HG02970 (cell line): Measurements from ENCODE around the gene SS18.

Experiments used
- ATAC-seq: cut with Tn5 transposase; IDR thresholded peaks from one replicate; pipeline ENCODE4 v1.9.1; 2021; ENCODE audit warnings: mild to moderate bottlenecking, moderate library complexity, moderate number of reproducible peaks; ENCODE audit not compliant: unreplicated experiment, low FRiP score

Gene SS18

GRCh38 chr18:26004832-26005231, 85.6 kb downstream of the SS18 start:
- ATAC-seq: no peak

DNA sequence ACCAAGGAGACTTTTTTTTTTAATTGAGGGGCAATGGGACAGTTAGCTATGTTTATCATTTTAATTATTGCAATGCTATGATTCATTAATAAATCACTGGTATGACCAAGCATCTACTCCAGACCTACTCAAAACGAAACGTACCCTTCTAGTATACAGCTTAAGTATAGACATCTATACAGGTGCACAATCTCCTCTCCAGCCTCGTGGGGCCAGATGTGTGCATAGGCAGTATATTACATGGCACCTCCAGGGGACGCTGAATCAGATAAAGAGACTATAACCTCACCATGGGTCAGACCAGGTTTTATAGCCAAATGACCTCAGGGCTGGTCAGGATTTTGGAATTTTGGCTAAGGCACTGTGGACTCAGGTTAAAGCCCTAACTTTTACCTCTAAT, 86.6 kb downstream of the SS18 start:
- no peak for ATAC-seq

DNA sequence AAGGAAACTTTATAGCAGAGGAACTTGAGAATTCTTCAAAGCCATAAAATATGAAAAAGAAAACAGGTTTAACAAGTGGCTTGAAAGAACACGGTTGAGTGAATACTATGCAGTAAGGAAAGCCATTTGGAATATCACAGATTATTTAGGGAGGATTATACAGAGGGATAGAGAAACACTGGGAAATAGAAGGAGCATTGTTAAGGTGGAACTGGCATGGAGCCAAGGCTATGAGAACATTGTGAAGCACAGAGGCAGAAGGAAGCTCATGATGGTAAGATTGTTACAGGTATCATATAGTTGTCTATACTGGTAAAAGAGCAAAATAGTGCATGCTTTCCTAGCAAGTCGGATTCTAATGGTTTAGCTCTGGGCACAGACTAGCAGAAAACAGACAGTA, 87.1 kb downstream of the SS18 start:
- ATAC-seq: no peak

DNA sequence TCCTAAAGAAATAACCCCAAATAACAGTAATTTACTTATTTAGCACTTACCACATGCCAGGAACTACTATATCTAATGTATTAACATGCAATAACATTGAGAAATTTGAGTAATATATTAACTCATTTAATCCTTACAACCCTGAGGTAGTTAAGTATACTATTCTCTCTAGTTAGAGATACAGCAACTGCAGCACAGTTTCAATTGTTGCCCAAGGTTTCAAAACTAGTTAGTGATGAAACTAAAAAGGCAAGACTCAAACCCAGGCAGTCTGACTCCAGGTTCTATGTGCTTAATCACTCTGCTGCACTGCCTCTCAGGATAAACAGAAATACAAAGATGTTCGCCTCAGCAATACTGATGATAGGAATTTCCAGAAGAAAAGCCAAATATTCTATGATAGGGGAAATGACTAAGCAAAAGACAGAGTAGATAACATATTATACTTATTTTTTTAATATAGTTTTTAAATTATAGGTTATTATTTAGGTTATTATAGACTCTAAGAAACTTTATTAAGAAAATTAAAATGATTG, 88.0 kb downstream of the SS18 start:
- no peak for ATAC-seq

DNA sequence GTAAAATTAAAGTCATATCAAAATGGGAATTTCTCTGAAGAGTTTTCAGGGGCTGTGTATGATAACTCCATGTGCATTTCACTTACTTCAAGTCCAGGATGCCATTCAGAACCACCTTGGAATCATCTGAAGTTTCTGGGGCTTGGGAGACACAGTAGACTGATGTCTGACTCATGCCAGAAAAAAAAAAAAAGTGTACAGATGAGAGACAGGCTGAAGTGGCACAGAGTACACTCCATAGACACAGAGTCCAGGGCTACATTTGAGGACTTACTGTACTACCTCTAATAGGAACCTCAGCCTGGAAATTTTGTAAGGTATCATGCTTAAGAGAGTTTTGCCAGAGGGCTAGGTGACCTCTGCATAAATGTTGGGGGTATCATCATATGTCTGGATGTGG, 92.0 kb downstream of the SS18 start:
- no peak for ATAC-seq

- no peak for ATAC-seq
Measured at GRCh38 chr18:25992566-25992965, 97.8 kb downstream of the SS18 start.

GRCh38 chr18:25990473-25990872, 99.9 kb downstream of the SS18 start:
- no peak for ATAC-seq

DNA sequence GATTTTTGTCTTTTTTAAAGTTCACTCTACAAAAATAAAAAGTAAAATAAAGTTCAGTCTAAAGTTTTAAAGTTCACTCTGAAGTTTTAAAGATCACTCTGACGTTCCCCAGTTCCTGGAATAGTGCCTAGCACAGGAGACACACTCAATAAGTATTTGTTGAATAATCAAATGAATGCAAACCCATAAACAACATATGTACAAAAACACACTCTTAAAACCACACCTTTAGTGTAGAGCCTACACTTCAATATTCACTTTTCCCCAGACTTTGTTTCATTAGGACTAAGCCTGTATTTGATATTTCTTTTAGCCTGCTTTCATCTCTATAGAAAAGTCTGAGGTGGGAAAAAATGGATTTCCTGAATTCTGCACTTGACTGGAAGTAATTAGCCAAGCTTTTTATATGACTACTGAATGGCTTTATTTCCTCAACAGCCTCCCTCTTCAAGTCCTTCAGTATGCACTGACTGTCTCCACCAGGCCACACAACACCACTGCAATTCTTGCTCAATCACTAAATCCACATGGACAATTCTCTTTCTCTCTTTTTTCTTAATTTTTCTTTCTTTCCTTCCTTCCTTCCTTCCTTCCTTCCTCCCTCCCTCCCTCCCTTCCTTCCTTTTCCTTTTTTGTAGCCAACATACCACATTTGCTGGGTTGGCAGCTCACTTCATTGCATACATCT, 104.6 kb downstream of the SS18 start:
- no peak for ATAC-seq

DNA sequence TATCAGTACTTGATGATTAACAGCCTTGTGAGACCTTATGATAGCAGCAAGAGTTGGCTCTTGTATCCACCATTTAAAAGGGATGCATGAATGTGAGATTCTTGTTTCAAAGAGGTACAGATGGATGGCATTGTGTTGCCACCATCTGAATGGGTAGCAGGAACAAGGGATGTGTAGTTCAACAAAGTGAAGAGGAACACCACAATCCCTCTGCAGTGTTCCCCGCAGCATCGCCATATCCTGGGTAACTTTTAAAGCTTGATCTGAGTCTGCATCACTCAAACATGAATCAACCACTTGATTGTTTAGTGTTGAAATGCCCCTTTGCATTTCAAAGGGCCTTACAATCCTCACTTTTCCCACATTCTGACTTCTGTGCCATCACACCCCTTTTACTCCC, 106.7 kb downstream of the SS18 start:
- ATAC-seq: no peak

DNA sequence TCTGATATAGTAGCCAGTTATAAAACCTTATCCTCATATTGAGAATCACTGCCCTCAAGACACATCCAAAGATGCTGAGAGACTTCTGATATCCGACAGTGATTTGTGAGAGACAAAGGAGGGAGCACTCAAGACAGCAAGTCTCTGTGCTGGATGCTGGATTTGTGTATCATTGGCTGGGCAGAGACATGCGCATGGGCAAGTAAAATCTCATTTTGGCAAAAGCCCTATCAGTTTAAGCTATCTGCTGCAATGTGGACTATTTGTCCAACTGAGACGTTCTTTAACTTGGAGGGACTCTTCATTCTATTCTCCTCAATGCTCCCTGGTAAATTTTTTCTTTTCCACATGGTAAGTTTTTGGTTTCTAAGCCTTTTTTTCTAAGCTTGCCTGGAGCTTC, 107.5 kb downstream of the SS18 start:
- ATAC-seq: no peak

GRCh38 chr18:25982153-25982552, 108.3 kb downstream of the SS18 start:
- ATAC-seq: no peak

DNA sequence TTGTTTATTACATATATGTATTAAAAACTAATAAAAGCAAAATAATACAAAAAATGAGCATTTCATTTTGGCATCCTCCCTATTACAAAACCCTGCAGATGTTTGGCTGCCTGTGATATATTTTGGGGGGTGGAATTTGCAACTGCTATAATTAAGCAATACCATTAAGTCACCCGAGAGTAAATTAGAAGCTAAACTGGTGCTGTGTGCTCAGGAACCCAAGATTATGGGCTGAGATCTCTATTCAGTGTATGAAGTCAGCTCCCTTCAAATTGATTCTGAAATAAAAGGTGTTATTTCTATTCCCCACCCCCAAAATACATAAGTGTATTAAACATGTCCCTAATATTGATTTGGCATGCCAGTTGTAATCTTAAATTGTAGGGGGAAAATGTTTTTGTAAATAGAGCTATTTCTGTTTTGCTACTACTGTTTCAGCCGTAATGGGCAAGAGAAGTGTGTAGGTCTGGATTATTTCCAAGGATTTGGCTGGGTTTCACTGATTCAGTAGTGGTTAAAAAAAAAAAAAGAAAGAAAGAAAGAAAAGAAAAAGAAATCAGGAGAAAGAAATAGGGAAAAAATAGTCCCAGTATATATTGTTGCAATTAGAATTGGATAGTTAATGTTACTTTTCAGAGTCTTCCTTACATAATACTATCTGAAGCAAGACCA, 110.9 kb downstream of the SS18 start:
- ATAC-seq: no peak

DNA sequence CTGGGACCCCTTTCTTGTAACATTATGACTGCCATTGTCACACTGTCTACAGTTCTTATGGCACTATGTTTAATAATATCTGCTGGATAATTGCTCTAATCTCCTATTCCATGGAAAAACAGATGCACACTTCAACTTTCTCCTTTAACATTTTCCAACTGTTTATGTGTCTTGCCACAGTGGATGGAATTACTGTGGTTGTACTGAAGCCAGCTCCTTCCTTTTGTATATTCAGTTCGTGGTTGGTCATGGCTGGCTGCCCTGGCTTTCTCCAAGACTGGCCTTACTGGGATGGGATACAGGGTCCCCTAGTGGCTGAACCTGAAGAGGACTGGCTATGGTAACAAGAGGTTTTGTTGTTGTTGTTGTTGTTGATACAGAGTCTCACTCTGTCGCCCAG, 113.9 kb downstream of the SS18 start:
- ATAC-seq: no peak

DNA sequence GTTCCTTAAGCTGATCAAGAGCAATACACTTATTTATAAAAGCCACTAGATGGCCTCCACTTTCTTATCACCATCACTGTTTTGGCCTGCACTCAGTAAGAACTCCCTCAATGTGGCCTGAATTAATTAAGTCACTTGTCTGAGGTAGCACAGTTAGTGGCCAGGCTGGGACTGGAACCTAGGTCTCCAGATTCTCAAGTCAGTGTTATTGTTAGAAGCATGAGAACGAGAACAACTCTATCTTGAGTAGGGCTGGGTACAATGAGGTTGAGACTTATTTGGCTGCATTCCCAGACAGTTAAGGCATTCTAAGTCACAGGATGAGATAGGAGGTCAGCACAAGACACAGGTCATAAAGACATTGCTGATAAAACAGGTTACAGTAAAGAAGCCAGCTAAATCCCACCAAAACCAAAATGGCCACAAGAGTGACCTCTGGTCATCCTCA, 115.8 kb downstream of the SS18 start:
- ATAC-seq: no peak
